K562 (cell line): ENCODE data around the gene MFSD11. TPM values are rescaled to one million over a fixed set of nuclear protein-coding genes. Genes with fewer than 3 reads are reported as not detected.
A peak's percentile ranks its signal among the peaks of the same experiment; 100 is the strongest.

Source experiments
- ELF4 ChIP-seq: fragments of 450-650 bp; formaldehyde crosslinking; IDR thresholded peaks from 2 replicates; pipeline ENCODE4 v1.4.0; 2022; ENCODE audit warnings: missing genetic modification characterization
- ESRRA ChIP-seq: fragments of 450-650 bp; IDR thresholded peaks from 2 replicates; pipeline ENCODE4 v1.6.1; 2014; ENCODE audit warnings: low read depth, mild to moderate bottlenecking, moderate library complexity, borderline replicate concordance
- HIVEP1 ChIP-seq: fragments of 250-450 bp; sonication (Bioruptor Pico); IDR thresholded peaks from 2 replicates; pipeline ENCODE4 v1.4.0; 2020; ENCODE audit warnings: mild to moderate bottlenecking
- HNRNPUL1 ChIP-seq: fragments of 200-400 bp; formaldehyde crosslinking; IDR thresholded peaks from 2 replicates; pipeline ENCODE4 v1.6.1; 2017; ENCODE audit warnings: low read length
- NR2C1 ChIP-seq, 2 experiments: fragments of 450-650 bp; IDR thresholded peaks; 2 replicates each; pipeline ENCODE4 v1.6.1; 2017; ENCODE audit warnings: mild to moderate bottlenecking in 2 of 2, antibody characterized with exemption in 1 of 2, inconsistent platforms in 1 of 2, missing compliant biosample characterization in 1 of 2, missing genetic modification characterization in 1 of 2
- NR4A1 ChIP-seq, 2 experiments: fragments of 250-450 bp in 1 of 2; fragments of 450-650 bp in 1 of 2; sonication (Bioruptor Pico) in 1 of 2; IDR thresholded peaks; 2 replicates each; pipeline versions ENCODE4 v1.4.0 to v1.6.1; 2016 to 2020; ENCODE audit warnings: mild to moderate bottlenecking in 2 of 2, missing compliant biosample characterization in 1 of 2, missing genetic modification characterization in 1 of 2, moderate library complexity in 1 of 2
- OTX1 ChIP-seq: fragments of 450-650 bp; formaldehyde crosslinking; IDR thresholded peaks from 2 replicates; pipeline ENCODE4 v1.4.0; 2022; ENCODE audit warnings: mild to moderate bottlenecking
- RBFOX2 ChIP-seq: fragments of 200-400 bp; formaldehyde crosslinking; IDR thresholded peaks from 2 replicates; pipeline ENCODE4 v1.6.1; 2017; ENCODE audit warnings: low read depth, mild to moderate bottlenecking, low read length, moderate library complexity
- SMAD3 ChIP-seq: fragments of 450-650 bp; formaldehyde crosslinking; conservative IDR thresholded peaks from 2 replicates; pipeline ENCODE4 v1.4.0; 2020; ENCODE audit warnings: mild to moderate bottlenecking
- THRAP3 ChIP-seq: fragments of 450-650 bp; IDR thresholded peaks from 2 replicates; pipeline ENCODE4 v1.6.1; 2016; ENCODE audit warnings: mild to moderate bottlenecking, inconsistent platforms, borderline replicate concordance
- ZC3H8 ChIP-seq: fragments of 450-650 bp; IDR thresholded peaks from 2 replicates; pipeline ENCODE4 v1.6.1; 2017
- ZNF212 ChIP-seq: fragments of 450-650 bp; formaldehyde crosslinking; IDR thresholded peaks from 2 replicates; pipeline ENCODE4 v1.4.0; 2020; ENCODE audit warnings: mild to moderate bottlenecking
- ZNF23 ChIP-seq: fragments of 250-450 bp; sonication (Bioruptor Pico); IDR thresholded peaks from 2 replicates; pipeline ENCODE4 v1.4.0; 2020; ENCODE audit warnings: mild to moderate bottlenecking
- ZNF589 ChIP-seq: fragments of 200-800 bp; sonication (Bioruptor generic); IDR thresholded peaks from 2 replicates; pipeline ENCODE4 v1.6.1; 2016; ENCODE audit warnings: low read depth, missing genetic modification characterization, missing compliant biosample characterization
- polyA plus RNA-seq, 8 experiments: library from polyadenylated mRNA; depleted of rRNA in 4 of 8; stranded (reverse) in 5 of 8; unstranded in 3 of 8; fragments of >200 nt; fragmentation: Nextera tagmentation in 2 of 8; fragmentation: Illumina TruSeq in 1 of 8; extraction: Ambion mirVana in 2 of 8; extraction: Trizol in 1 of 8; gene quantifications; 2 replicates each; pipeline versions ENCODE4 v1.2.1 to v1.2.3, GENCODE V29; 2011 to 2014; ENCODE audit warnings: inconsistent platforms in 1 of 8, missing spikeins in 1 of 8
- total RNA-seq, 7 experiments: library from RNA; depleted of rRNA in 6 of 7; stranded (reverse); fragments of >200 nt in 6 of 7; fragmentation: Illumina TruSeq in 2 of 7; extraction: Trizol in 2 of 7; gene quantifications; 2 replicates each; pipeline versions ENCODE4 v1.2.1 to v1.2.3, GENCODE V29; 2011 to 2021; ENCODE audit warnings: low replicate concordance in 1 of 7
- TF ChIP-seq, protein P1 (sequence below): fragments of 150-350 bp; IDR thresholded peaks from 2 replicates; pipeline ENCODE4 v1.6.1; 2014; ENCODE audit warnings: low read depth, mild to moderate bottlenecking, low read length, borderline replicate concordance
- TF ChIP-seq, protein P2 (sequence below): sonication (generic); formaldehyde crosslinking; IDR thresholded peaks from 2 replicates; pipeline ENCODE4 v1.8.0; 2022; ENCODE audit warnings: missing genetic modification reagents, mild to moderate bottlenecking, borderline replicate concordance
- TF ChIP-seq, protein P3 (sequence below): fragments of 450-650 bp; formaldehyde crosslinking; IDR thresholded peaks from 2 replicates; pipeline ENCODE4 v1.4.0; 2022; ENCODE audit warnings: missing genetic modification characterization
- TF ChIP-seq, protein P4 (sequence below): sonication (generic); formaldehyde crosslinking; IDR thresholded peaks from 2 replicates; pipeline ENCODE4 v1.8.1; 2023; ENCODE audit warnings: mild to moderate bottlenecking, missing genetic modification reagents

Gene MFSD11
- total and polyA plus RNA-seq, 9 of the 15 experiments (the other 6 are each of a cell fraction or from before 2014, with no cell fraction given): 14.4 to 24.5 (median 19.9) TPM

DNA sequence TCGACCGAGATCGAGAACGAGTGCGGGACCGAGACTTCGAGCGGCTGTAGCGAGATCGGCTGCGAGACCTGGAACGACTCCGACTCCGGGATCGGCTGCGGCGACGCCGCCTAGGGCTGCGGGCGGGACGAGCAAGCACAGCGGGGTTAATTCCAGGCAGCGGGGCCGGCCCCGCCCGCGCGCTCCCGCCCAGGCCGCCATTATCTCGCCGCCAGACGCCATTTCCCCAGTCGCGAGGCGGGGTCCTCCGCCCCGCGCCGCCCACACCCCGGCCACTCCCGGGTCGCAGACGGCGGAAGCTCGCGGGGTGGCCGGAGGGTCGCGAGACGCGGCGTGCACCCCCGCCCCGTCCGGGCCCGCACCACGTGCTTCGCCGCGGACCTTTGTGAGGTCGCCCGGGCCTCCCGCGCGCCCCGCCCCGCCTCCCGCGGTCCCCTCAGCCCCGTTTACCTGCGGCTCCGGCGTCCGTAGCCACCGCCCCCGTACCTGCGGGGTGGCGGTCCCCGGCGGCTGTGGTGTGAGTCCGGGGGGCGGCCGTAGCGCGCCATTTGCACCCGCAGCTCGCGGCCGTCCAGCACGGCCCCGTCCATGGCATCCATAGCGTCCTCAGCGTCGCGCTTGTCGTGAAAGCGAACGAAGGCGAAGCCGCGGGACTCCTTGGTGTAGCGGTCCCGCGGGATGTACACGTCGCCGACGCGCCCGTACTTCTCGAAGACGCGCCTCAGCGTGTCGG, 1.4 kb upstream of the MFSD11 start (continued):
- TF ChIP-seq HNRNPUL1: no peak
- TF ChIP-seq NR2C1 (IDR thresholded peaks at IDR 0.05): no peak
- TF ChIP-seq NR2C1 (tag; IDR thresholded peaks at IDR 0.05): no peak
- TF ChIP-seq, protein P1, sequence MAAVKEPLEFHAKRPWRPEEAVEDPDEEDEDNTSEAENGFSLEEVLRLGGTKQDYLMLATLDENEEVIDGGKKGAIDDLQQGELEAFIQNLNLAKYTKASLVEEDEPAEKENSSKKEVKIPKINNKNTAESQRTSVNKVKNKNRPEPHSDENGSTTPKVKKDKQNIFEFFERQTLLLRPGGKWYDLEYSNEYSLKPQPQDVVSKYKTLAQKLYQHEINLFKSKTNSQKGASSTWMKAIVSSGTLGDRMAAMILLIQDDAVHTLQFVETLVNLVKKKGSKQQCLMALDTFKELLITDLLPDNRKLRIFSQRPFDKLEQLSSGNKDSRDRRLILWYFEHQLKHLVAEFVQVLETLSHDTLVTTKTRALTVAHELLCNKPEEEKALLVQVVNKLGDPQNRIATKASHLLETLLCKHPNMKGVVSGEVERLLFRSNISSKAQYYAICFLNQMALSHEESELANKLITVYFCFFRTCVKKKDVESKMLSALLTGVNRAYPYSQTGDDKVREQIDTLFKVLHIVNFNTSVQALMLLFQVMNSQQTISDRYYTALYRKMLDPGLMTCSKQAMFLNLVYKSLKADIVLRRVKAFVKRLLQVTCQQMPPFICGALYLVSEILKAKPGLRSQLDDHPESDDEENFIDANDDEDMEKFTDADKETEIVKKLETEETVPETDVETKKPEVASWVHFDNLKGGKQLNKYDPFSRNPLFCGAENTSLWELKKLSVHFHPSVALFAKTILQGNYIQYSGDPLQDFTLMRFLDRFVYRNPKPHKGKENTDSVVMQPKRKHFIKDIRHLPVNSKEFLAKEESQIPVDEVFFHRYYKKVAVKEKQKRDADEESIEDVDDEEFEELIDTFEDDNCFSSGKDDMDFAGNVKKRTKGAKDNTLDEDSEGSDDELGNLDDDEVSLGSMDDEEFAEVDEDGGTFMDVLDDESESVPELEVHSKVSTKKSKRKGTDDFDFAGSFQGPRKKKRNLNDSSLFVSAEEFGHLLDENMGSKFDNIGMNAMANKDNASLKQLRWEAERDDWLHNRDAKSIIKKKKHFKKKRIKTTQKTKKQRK: no peak
- no peak for TF ChIP-seq ZNF23 (CRISPR knock-in tag)
- no peak for TF ChIP-seq ZNF589 (CRISPR knock-in tag)
- TF ChIP-seq RBFOX2: peak; percentile 97
- TF ChIP-seq NR4A1 (CRISPR knock-in tag; IDR thresholded peaks at IDR 0.05): no peak
- no peak for TF ChIP-seq NR4A1 (tag; IDR thresholded peaks at IDR 0.05)
- peak; percentile 73; the same call in 1 of the 2 replicates for TF ChIP-seq ELF4 (CRISPR knock-in tag)
- no peak for TF ChIP-seq ZNF212 (CRISPR knock-in tag)
- peak; percentile 93 for TF ChIP-seq THRAP3
- TF ChIP-seq, protein P2, sequence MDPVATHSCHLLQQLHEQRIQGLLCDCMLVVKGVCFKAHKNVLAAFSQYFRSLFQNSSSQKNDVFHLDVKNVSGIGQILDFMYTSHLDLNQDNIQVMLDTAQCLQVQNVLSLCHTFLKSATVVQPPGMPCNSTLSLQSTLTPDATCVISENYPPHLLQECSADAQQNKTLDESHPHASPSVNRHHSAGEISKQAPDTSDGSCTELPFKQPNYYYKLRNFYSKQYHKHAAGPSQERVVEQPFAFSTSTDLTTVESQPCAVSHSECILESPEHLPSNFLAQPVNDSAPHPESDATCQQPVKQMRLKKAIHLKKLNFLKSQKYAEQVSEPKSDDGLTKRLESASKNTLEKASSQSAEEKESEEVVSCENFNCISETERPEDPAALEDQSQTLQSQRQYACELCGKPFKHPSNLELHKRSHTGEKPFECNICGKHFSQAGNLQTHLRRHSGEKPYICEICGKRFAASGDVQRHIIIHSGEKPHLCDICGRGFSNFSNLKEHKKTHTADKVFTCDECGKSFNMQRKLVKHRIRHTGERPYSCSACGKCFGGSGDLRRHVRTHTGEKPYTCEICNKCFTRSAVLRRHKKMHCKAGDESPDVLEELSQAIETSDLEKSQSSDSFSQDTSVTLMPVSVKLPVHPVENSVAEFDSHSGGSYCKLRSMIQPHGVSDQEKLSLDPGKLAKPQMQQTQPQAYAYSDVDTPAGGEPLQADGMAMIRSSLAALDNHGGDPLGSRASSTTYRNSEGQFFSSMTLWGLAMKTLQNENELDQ (CRISPR knock-in tag): no peak
- TF ChIP-seq, protein P3, sequence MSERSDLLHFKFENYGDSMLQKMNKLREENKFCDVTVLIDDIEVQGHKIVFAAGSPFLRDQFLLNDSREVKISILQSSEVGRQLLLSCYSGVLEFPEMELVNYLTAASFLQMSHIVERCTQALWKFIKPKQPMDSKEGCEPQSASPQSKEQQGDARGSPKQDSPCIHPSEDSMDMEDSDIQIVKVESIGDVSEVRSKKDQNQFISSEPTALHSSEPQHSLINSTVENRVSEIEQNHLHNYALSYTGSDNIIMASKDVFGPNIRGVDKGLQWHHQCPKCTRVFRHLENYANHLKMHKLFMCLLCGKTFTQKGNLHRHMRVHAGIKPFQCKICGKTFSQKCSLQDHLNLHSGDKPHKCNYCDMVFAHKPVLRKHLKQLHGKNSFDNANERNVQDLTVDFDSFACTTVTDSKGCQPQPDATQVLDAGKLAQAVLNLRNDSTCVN (CRISPR knock-in tag): 0 out of 2 replicates have a peak, but pooled peaks have one; percentile 70
- TF ChIP-seq, protein P4, sequence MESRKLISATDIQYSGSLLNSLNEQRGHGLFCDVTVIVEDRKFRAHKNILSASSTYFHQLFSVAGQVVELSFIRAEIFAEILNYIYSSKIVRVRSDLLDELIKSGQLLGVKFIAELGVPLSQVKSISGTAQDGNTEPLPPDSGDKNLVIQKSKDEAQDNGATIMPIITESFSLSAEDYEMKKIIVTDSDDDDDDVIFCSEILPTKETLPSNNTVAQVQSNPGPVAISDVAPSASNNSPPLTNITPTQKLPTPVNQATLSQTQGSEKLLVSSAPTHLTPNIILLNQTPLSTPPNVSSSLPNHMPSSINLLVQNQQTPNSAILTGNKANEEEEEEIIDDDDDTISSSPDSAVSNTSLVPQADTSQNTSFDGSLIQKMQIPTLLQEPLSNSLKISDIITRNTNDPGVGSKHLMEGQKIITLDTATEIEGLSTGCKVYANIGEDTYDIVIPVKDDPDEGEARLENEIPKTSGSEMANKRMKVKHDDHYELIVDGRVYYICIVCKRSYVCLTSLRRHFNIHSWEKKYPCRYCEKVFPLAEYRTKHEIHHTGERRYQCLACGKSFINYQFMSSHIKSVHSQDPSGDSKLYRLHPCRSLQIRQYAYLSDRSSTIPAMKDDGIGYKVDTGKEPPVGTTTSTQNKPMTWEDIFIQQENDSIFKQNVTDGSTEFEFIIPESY (CRISPR knock-in tag): peak; percentile 66; the same call in 1 of the 2 replicates
- TF ChIP-seq SMAD3 (CRISPR knock-in tag): 0 out of 2 replicates have a peak, but pooled peaks have one; percentile 72
- TF ChIP-seq ZC3H8: no peak
- peak; percentile 80 for TF ChIP-seq OTX1 (CRISPR knock-in tag)
- TF ChIP-seq ESRRA: peak; percentile 28; the same call in 1 of the 2 replicates
- TF ChIP-seq HIVEP1 (CRISPR knock-in tag): no peak
